GM23338 (cell line): ENCODE data around the gene TGFBR1.

Experiments
- CREB1 ChIP-seq: fragments of 250-450 bp; sonication (Bioruptor Pico); IDR thresholded peaks from 2 replicates; pipeline ENCODE4 v1.5.0; 2020; ENCODE audit warnings: low read depth, mild to moderate bottlenecking, moderate library complexity
- CTCF ChIP-seq, 2 experiments: fragments of 200-600 bp in 1 of 2; sonication (generic) in 1 of 2; conservative IDR thresholded peaks; 2 replicates each; pipeline versions ENCODE4 v1.5.1 to v1.6.1; 2016 to 2017; ENCODE audit warnings: antibody characterized with exemption in 2 of 2, low read depth in 2 of 2, mild to moderate bottlenecking in 2 of 2, moderate library complexity in 1 of 2
- ETS1 ChIP-seq: IDR thresholded peaks from 2 replicates; pipeline ENCODE4 v1.6.1; 2016; ENCODE audit warnings: antibody characterized with exemption
- EZH2 ChIP-seq: fragments of 200-600 bp; sonication (generic); IDR thresholded peaks from one replicate; pipeline ENCODE4 v1.8.0; 2017; ENCODE audit warnings: antibody characterized with exemption, mild to moderate bottlenecking, low read depth; ENCODE audit not compliant: unreplicated experiment
- EZH2phosphoT487 ChIP-seq: fragments of 200-600 bp; sonication (generic); IDR thresholded peaks from one replicate; pipeline ENCODE4 v1.8.1; 2018; ENCODE audit warnings: antibody characterized with exemption; ENCODE audit not compliant: unreplicated experiment
- JUNB ChIP-seq: IDR thresholded peaks from one replicate; pipeline ENCODE4 v1.6.1; 2016; ENCODE audit warnings: antibody characterized with exemption; ENCODE audit not compliant: unreplicated experiment
- POLR2AphosphoS5 ChIP-seq: IDR thresholded peaks from 2 replicates; pipeline ENCODE4 v1.6.1; 2016; ENCODE audit warnings: antibody characterized with exemption, low read depth
- REST ChIP-seq: IDR thresholded peaks from one replicate; pipeline ENCODE4 v1.6.1; 2018; ENCODE audit warnings: antibody characterized with exemption; ENCODE audit not compliant: unreplicated experiment
- STAT1 ChIP-seq: IDR thresholded peaks from one replicate; pipeline ENCODE4 v1.6.1; 2016; ENCODE audit warnings: antibody characterized with exemption; ENCODE audit not compliant: unreplicated experiment

- no peak for TF ChIP-seq CTCF (conservative IDR thresholded peaks at IDR 0.05; ENCODE audit: low read depth in 2 of 2)
- no peak for TF ChIP-seq CREB1
- TF ChIP-seq EZH2phosphoT487: no peak
- TF ChIP-seq POLR2AphosphoS5: no peak
- no peak for TF ChIP-seq JUNB
- no peak for TF ChIP-seq REST
- no peak for TF ChIP-seq STAT1
- no peak for TF ChIP-seq EZH2
- no peak for TF ChIP-seq ETS1
Measured at GRCh38 chr9:99085949-99086948, 18.7 kb upstream of the TGFBR1 start.
